NB4 (cell line): ENCODE results near the gene HPS1.

ENCODE experiments used
- POLR2A ChIP-seq: IDR thresholded peaks from 2 replicates; pipeline ENCODE4 v1.6.1; 2011; ENCODE audit warnings: mild to moderate bottlenecking; ENCODE audit not compliant: insufficient read length; ENCODE audit errors: extremely low read depth
- TF ChIP-seq, protein P1 (sequence below): IDR thresholded peaks from one replicate; pipeline ENCODE4 v1.5.1; 2012; ENCODE audit warnings: low read depth, low read length

DNA sequence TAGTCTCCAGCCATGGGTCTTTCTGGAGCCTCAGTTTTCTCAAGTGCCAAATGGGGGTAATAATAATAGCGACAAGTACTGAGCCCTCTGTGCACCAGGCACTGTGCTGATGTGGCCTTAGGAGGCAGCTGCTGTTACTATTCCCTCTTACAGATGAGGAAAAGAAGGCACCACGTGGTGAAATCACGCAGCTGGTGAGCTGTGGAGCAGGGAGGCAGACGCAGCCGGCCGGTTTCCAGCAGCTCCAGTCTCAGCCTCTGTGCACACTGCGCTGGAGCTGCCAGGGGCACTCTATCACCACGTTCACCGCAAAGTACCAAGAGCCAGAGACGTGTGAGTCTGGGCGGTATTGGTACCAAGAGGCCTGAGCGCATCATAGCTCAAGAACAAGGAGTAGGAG lies 41.3 kb downstream of the HPS1 start:
- TF ChIP-seq, protein P1, sequence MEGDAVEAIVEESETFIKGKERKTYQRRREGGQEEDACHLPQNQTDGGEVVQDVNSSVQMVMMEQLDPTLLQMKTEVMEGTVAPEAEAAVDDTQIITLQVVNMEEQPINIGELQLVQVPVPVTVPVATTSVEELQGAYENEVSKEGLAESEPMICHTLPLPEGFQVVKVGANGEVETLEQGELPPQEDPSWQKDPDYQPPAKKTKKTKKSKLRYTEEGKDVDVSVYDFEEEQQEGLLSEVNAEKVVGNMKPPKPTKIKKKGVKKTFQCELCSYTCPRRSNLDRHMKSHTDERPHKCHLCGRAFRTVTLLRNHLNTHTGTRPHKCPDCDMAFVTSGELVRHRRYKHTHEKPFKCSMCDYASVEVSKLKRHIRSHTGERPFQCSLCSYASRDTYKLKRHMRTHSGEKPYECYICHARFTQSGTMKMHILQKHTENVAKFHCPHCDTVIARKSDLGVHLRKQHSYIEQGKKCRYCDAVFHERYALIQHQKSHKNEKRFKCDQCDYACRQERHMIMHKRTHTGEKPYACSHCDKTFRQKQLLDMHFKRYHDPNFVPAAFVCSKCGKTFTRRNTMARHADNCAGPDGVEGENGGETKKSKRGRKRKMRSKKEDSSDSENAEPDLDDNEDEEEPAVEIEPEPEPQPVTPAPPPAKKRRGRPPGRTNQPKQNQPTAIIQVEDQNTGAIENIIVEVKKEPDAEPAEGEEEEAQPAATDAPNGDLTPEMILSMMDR: no peak
- TF ChIP-seq POLR2A: no peak
